22Rv1 (cell line): ENCODE data around the gene MAST4.

Source experiments
- H3K27ac ChIP-seq: fragments of 450-650 bp; 2 replicates; pipeline ENCODE4 v1.5.1; 2017
- CTCF ChIP-seq: fragments of 450-650 bp; IDR thresholded peaks from 2 replicates; pipeline ENCODE4 v1.5.1; 2017; ENCODE audit warnings: mild to moderate bottlenecking
- ZFX ChIP-seq: fragments of 450-650 bp; IDR thresholded peaks from 2 replicates; pipeline ENCODE4 v1.6.1; 2017; ENCODE audit warnings: antibody characterized with exemption, borderline replicate concordance

The MAST4 gene

GRCh38 chr5:67013719-67014118, 417.5 kb downstream of the MAST4 start:
- TF ChIP-seq CTCF (no peak), ZFX (no peak)
- H3K27ac ChIP-seq: no peak overlapping the region

- TF ChIP-seq ZFX (no peak), CTCF (no peak)
- no peak overlapping the region for H3K27ac ChIP-seq
Measured at GRCh38 chr5:67014191-67014590, 418.0 kb downstream of the MAST4 start.

- TF ChIP-seq CTCF: no peak
- no peak for TF ChIP-seq ZFX
- H3K27ac ChIP-seq: no peak overlapping the region
Measured at GRCh38 chr5:67014957-67015400, 418.8 kb downstream of the MAST4 start.

GRCh38 chr5:67015541-67016191, 419.5 kb downstream of the MAST4 start:
- no peak overlapping the region for H3K27ac ChIP-seq
- no peak for TF ChIP-seq CTCF
- no peak for TF ChIP-seq ZFX

- TF ChIP-seq CTCF (no peak), ZFX (no peak)
- no peak overlapping the region for H3K27ac ChIP-seq
Measured at GRCh38 chr5:67019065-67019845, 423.1 kb downstream of the MAST4 start.

- no peak for TF ChIP-seq CTCF
- no peak for TF ChIP-seq ZFX
- H3K27ac ChIP-seq: no peak overlapping the region
Measured at GRCh38 chr5:67020096-67020615, 424.0 kb downstream of the MAST4 start.

GRCh38 chr5:67021031-67021430, 424.8 kb downstream of the MAST4 start:
- H3K27ac ChIP-seq: no peak overlapping the region
- TF ChIP-seq CTCF: no peak
- TF ChIP-seq ZFX: no peak
